Measurements from ENCODE around the gene DNAH17.

DNA sequence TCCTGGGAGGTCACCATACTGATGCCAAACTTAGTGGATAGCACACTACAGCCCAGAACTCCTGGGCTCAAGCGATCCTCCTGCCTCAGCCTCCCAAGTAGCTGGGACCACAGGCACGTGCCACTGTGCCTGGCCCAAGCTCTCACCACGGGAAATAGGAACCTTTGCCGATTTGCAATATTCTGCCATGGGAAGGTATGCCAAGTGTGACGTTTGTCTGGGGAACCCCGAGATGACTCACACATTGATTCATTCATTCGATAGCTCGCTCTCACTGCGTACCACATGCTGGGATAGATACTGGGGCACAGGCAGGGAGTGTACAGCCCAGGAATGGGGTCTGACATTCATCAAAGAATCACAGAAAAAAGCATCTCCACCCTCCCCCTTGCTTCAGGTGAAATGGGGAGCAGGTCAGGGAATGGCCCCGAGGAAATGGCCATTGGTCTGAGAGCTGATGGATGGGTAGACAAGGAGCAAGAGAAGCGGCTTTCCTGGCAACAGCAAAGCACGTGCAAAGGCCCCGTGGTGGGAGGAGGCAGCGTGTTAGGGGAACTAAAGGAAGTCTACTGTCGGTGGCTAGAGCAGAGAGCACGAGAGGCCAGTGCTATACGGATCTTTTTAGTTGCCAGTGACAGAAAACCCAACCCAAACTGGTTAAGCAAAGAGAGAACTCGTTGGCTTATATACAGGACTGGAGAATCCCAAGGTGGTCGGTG lies 44.1 kb downstream of the DNAH17 start:
- TF ChIP-seq, protein P1, sequence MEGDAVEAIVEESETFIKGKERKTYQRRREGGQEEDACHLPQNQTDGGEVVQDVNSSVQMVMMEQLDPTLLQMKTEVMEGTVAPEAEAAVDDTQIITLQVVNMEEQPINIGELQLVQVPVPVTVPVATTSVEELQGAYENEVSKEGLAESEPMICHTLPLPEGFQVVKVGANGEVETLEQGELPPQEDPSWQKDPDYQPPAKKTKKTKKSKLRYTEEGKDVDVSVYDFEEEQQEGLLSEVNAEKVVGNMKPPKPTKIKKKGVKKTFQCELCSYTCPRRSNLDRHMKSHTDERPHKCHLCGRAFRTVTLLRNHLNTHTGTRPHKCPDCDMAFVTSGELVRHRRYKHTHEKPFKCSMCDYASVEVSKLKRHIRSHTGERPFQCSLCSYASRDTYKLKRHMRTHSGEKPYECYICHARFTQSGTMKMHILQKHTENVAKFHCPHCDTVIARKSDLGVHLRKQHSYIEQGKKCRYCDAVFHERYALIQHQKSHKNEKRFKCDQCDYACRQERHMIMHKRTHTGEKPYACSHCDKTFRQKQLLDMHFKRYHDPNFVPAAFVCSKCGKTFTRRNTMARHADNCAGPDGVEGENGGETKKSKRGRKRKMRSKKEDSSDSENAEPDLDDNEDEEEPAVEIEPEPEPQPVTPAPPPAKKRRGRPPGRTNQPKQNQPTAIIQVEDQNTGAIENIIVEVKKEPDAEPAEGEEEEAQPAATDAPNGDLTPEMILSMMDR (IDR thresholded peaks at IDR 0.05): no peak
- TF ChIP-seq POLR2AphosphoS5 (IDR thresholded peaks at IDR 0.05; ENCODE audit: low read depth, low read length) (no peak), REST (IDR thresholded peaks at IDR 0.05; ENCODE audit: insufficient read depth in 1 of 2, low read depth in 2 of 2, low read length in 1 of 2) (no peak), TCF7L2 (IDR thresholded peaks at IDR 0.05; ENCODE audit: low read depth, low read length) (no peak)
